HG02588 (cell line): Measurements from ENCODE around the gene IRF2BP1.
"Not testable (repeated sequence)": the region's sequence is repeated elsewhere in the genome, so short reads cannot be mapped to it uniquely, and the experiment has no call there.

Source experiments
- ATAC-seq: cut with Tn5 transposase; IDR thresholded peaks from one replicate; pipeline ENCODE4 v1.9.1; 2021; ENCODE audit warnings: mild to moderate bottlenecking, moderate library complexity; ENCODE audit not compliant: unreplicated experiment

IRF2BP1 gene

DNA sequence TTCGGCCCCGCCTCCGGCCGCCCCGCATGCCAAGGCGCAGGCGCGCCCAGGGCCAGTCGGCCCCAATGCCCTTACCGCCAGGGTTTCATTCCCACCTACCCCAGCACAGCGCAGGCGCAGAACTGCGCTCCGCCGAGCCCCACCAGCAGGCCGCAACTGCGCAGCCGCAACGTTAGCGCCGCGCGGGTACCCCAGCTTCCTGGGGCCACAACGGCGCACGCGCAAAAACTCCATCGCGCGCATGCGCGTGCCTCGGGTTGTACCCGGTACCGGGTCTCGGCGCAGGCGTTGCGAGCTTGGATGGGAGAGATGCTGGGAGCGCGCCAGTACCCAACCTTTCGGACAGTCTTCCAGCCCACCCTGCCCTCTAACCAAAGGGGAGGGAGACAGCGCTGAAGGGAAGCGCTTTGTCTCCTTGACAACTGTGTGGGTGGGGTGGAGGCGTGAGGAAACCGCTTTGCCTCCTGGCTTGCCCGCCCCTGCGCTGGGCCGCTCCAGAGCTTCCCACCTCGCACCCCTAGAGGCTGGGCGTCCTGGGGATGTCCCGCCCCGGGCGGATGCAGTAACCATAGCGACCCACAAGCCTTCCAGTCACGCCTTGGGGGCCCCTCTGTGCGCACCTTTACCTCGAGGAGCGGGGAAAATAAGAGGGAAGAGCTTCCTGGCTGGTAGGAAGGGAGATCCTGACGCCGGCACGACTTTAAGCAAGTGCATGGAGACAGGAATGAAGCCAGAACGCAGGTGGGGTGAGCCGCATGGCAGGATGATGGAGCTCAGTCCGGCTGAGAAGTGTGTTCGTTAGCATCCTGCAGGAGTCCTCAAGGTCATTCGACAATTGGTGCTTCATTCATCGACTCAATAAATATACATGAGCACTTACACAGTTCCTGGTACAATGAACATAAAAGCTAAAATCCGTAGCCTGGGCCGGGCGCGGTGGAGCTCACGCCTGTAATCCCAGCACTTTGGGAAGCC, 17.0 kb upstream of the IRF2BP1 start:
- ATAC-seq: peak; percentile 89

DNA sequence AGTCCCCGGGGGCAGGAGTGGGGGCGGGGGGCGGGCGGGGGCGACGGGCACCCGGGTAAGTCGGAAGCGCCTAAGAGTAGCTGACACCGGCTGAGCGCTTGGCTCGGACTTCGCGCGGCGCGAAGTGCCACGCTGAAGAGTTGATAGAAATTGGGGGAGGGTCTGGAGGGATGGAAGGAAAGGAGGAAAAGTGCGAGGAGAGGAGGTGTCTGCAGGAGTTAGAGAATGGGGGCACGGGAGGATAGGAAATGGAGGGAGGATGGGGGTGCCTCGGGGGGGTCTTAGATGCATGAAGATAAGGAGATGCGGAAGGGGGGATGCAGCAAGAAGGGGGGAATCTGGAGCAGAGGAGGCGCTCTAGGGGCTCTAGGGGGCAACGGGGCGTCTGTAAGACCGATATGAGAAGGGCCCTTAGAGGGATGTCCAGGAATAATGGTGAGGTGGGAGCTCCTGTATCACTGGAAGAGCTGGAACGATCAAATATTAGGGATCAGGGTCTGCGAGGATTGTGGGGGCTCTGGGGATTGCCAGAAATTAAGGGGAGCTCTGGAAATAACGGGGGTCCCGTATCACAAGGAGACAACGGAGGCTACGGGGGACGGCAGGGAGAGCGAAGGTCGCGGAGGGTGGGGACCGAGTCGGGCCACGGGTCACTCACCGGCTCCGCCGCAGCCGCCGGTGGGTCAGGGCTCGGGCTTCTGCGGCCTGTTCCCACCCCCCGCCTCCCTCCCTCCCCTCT, 16.1 kb upstream of the IRF2BP1 start, which contains the start of gene MYPOP:
Gene MYPOP (minus strand): TSS at position 702 of the 739 bp plus-strand sequence. CDS start 840 bp downstream, outside the sequence.
- ATAC-seq: no peak

DNA sequence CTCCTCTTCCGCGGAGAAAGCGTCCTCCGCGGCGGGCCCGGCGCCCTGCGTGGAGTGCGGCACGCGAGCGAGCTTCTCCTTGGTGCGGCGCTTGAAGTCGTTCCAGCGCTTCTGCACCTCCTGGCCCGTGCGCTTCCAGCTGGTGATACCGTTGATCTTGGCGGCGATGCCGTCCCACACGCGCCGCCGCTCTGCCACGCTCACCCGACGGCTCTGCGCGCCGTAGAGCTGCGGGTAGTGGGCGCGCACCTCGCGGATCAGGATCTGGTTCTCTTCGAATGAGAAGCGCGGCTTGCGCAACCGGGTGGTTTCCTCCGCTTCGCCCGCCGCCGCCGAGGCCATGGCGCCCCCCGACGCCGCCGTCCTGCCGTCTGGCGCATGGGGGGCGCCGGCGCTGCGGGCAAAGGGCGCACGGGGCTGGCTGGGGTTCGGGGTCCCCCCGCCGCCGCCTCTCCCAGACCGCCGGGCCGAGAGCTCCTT, 15.5 kb upstream of the IRF2BP1 start:
- no peak for ATAC-seq

DNA sequence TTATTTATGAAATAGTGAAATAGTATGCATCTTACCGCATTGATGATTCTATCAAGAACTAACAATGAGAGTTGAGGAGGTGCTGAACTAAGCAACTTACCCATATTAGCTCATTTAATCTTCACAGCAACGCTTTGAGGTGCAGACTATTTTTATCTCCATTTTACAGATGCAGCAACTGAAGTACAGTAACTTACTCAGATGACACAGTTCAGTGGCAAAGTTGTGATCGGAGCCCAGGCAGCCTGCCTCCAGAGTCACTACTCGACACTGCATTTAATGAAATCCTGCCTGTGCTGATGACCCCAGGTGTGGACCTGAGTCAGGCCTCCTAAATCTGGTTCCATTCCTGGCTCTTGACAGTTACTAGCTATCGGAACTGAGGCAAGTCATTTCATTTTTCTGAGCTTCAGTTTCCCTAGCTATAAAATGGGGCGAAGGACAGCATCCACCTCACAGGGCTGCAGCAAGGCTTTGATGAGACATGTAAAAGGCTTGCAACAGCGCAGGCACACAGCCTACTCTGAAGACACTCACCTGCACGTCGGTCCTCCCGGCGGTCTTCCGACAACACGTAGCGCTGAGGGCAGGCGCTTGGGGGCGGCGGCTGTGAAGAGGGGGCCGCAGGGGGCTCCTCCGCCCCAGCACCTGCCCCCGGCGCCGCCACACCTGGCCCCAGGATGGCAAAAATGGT, 14.9 kb upstream of the IRF2BP1 start:
- ATAC-seq: no peak

DNA sequence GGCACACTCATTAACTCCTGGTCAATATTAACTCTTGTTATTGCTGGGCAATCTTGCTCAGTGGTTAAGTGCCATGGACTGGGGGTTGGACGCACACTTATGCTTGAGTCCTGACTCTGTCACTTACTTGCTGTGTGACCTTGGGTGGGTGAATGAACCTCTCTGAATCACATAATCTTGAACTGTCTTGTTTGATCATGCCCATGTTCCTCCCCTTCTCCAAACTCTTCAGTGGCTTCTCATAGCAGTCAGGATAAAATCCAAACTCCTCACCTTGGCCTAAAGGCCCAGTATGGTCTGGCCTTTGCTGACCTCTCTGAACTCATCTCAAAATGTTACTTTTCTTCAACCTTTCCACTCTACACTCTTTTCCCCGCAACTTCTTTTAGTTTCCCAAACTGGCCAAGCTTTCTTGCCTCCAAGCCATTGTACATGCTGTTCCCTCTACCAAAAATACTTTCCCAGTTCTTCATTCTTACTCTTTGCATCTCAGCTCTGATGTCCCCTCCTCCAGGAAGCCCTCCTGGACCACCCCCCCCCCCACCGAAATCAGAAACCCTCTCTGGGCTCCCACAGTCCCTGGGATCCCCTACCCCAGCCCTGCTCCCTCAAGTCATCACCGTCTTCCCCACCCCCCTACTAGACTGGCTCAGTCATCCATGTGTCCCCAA, 14.1 kb upstream of the IRF2BP1 start:
- no peak for ATAC-seq

DNA sequence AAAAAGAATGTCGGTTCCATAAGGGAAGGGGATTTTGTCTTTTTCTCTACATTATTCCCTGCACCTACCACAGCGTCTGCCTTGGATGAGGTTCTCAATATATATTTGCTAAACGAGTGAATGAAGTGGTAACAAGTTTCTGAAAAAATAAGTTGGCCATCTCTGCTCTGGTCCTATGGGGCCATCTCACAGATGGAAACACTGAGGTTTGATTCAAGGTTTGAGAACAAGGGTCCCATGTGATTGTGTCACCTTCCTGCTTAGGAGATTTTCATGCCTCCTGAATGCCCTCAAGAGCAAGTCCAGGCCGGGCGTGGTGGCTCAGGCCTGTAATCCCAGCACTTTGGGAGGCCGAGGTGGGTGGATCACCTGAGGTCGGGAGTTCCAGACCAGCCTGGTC, 13.3 kb upstream of the IRF2BP1 start:
- ATAC-seq: no peak

DNA sequence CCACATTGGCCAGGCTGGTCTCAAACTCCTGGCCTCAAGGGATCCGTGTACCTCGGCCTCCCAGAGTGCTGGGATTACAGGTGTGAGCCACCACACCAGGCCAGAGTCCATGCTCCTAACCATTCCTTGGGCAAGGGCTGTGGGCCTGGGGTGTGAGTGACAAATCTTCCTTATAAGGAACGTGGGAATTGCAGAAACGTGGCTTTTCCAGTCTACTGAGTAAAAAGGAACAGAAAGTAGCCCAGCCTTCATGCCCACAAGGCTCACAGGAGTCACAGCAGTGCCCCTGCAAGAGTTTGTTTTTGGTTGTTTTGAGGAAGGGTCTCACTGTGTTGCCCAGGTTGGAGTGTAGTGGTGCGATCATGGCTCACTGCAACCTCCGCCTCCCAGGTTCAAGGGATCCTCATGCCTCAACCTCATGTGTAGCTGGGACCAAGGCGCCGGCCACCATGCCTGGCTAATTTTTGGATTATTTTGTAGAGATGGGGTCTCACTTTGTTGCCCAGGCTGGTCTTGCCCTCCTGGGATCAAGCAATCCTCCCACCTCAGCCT, 11.4 kb upstream of the IRF2BP1 start:
- no peak for ATAC-seq

DNA sequence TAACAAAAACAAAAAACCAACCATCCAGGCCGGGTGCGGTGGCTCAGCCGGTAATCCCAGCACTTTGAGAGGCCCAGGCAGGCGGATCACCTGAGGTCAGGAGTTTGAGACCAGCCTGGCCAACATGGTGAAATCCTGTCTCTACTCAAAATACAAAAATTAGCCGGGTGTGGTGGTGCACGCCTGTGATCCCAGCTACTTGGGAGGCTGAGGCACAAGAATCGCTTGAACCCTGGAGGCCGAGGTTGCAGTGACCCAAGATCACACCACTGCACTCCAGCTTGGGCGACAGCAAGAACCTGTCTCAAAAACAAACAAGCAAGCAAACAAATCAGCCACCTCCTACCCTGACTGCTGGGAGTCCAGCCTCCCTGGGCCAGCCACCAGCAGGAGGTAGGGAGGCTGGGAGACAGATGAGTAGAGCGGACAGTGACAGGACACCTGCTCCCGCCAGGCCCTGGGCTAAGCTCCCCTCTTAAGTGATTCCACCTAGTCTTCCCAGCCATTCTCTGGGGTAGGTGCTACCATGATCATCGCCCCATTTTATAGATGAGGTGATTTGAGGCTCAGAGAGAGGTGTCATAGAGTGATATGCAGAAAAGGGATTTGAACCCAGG, 10.2 kb upstream of the IRF2BP1 start:
- not testable (repeated sequence) for ATAC-seq

DNA sequence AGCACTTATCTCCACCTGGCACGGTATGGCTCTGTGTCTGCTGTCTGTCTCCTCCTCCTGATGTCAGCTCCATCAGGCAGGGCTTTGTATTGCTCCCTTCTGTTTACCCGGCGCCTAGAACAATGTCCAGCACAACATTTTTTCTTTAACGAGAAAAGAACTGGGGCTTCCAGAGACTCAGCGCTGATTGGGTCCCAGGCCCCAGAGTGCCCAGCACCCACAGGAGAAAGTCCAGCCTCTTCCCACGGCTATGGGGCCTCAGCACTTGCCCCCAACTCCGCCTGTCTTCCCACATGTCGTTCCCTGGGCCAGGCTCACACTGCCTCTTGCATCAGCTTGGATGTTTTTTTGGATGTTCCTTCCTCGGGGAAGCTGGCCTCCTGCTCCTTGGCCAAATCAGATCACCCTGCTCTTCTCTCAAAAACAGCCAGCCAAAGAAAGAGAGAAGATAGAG, 9.6 kb upstream of the IRF2BP1 start:
- ATAC-seq: no peak

DNA sequence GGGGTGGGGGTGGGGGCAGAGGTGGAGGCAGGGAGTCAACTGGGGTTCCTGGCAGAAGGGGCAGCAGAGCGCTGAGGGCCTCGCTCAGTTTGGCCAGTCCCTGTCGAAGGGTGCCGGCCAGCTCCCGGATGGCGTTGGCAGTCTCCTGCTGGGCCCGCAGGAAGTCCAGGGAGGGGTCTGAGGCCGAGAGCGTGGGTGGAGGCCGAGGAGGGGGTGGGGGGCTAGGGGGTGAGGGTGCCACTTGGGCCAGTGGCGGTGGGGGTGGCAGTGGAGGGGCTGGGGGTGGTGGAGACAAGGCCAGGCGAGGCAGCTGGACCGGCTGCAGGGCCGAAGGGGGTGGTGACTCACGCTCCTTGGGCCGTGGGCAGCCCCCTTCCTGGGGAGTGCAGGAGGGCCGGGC, 4.9 kb upstream of the IRF2BP1 start:
- ATAC-seq: no peak

DNA sequence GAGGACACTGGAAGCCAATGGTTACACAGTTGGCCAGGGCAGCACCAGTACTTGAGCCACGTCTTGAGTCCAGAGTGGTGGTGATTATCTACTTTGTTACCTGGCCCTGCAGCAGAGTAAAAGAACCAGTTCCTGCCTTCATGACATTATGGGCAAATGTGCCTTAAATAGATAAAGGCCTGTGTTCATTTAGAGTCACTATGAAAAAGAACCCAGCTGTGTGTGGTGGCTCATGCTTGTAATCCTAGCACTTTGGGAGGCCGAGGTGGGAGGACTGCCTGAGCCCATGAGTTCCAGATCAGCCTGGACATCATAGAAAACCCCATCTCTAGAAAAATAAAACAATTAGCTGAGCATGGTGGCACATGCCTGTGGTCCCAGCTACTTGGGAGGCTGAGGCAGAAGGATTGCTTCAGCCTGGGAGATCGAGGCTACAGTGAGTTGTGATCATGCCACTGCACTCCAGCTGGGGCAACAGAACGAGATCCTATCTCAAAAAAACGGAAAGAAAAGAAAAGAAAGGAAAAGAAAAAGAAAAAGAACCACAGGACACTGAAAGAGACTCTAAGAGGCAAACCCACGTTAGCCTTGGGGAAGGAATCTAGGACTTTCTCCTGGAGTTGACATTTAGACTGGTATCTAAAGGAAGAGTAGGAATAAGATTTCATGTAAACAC, 3.4 kb upstream of the IRF2BP1 start:
- ATAC-seq: no peak

DNA sequence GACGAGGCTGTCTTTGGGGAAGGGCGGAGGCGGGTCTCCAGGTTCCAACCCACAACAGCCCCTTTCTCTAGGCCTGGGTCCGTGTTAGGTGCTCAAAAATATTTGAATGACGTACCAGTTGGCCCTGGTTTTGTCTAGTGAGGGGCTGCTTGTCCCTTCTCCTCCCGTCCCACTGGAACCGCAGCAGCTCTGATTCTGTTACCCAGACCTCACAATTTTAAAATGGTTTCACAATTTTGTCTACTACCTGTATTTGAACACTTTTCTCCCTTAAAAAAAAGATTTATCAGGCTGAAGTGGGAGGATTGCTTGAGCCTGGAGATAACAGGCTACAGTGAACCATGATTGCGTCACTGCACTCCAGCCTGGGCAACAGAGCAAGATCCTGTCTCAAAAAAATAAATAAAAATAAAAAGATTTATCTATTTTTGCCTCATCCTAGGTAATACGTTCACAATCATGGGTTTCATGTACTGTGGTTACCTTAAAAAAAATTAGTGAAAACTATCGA, 1.3 kb upstream of the IRF2BP1 start:
- ATAC-seq: no peak

DNA sequence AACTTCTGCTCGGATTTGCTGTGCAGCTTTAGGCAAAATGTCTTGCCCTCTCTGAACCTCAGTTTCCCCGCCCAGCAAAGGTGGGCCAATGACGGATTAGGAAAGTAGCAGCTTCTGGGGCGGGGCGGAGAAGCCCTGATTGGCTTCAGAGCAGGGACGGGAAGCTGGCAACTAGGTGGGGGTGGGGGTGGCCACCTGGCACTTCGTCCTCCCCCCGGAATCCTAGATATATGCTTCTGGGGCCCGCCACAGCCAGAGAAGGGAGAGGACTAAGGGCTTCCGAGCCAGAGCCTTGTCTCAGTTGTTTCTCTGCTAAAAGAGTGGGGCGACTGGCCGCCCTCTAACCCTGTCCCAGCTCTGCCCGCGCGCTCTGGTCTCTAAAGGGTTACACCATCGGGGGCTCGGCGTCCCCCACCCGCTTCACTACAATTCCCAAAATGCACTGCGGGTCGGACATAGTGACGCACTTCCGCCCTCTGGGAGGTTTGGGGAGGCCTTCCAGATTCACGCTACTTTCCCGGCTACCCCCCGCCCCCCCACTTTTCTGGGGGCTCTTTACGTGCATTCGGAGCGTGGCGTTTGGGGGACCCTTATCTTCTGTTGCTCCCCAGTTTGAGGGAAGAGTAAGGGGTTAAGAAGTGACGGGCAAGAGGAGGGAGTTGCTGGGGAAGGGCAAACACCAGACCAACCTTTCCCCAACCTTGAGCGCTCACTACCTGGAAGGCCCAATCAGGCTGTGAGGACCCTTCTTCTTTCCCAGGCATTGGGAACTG, 672 bp upstream of the IRF2BP1 start:
- ATAC-seq: peak; percentile 58

DNA sequence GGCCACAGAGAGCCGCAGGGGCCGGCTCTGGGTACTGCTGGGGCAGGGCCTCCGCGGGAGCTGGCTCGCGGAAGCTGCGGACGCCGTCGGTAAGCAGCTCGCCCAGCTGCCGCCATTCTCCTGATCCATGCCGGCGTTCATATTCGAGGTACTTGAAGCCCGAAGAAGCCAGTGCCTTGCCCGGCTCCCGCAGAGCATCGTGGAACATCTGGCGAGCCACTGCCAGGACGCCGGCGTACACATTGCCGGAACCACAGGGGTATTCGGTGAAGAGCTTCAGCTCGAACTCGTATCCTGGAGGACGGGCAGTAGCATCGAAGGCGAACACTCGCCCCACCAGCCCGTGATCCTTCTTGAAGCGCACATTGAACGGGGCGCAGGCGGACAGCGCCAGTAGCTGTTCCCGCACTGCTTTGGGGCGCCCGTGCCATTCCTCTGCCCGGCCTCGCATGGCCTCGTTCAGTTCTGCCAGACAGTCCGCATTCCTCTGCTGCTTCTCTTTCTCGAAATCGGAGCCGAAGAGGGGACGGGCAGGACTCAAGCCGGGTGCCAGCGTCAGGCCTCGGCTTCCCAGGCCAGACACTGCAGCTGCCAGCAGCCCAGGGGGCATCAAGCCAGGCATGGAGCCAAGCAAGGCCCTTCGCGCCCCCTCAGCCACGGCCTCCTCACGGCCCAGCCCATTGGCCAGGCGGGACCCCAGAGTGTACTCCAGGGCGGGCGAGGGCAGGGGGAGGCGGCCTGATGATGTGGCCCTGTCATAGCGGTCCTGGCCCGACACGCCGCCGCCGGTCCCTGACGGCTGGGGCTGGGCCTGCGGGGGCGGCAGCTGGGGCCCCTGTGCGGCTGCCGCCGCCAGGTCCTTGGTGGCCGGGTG, 1.0 kb downstream of the IRF2BP1 start:
- ATAC-seq: peak; percentile 6

DNA sequence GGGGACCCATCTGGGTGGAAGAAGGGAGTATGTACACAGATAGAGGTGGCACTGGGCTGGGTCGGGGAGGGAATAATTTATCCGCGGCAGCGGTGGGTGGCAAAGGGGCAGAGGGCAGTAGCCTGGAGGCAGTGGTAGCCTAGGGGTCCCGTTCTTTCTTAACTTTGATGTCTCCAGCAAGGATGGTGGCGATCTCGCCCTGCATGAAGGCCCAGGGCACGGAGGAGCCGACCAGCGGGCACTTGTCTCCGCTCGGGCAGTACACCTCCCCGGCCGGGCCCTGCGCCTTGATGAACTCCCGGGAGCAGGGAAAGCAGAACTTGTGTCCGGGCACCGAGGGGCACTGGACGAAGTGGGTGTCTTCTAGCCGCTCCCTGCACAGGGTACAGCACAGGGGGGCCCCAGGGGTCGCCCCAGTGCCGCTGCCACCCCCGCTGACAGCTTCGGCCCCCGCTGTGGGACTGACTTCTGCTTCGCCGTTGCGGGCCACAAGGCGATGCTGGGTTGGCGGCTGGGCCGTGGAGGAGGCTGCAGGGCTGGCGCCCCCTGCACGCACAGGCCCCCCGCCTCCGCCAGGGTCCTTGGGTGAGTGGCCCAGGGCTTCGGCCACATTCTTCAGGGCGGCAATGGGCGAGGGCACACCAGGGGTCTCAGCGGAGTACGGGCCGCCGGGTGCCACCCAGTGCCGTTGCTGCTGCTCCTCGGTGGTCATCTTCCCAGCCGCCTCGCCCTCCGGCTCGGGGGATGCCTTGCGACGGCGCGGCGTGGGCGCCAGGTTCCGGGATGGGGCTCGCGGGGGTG, 1.9 kb downstream of the IRF2BP1 start:
- no peak for ATAC-seq

DNA sequence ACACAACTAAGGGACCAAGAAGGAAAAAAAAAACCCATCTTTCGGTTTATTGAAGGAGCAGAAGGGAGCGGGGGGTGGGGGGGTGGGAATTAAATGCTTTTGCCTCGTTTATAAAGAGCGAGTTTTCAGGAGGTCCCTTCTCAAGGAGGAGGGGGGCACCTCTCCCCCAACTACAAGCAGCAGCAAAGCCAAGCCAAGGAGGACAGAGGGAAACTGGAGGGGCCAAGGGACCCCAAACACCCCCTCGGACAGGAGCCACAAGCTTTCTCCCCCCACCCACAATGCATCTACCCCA, 2.4 kb downstream of the IRF2BP1 start:
- ATAC-seq: no peak
